Hepatocyte (in vitro differentiated cells): ENCODE results near the gene STON1. TPM values are rescaled to one million over a fixed set of nuclear protein-coding genes. Genes with fewer than 3 reads are reported as not detected.
"Not testable (repeated sequence)": the region's sequence is repeated elsewhere in the genome, so short reads cannot be mapped to it uniquely, and the experiment has no call there.

Experiments used
- DNase-seq: peaks from one replicate; pipeline ENCODE4 v3.0.0-alpha.2; 2016; ENCODE audit warnings: low spot score
- H2AFZ ChIP-seq: fragments of 200-600 bp; sonication (generic); 2 replicates; pipeline ENCODE4 v1.6.0; 2016; ENCODE audit warnings: antibody characterized with exemption, mild to moderate bottlenecking
- H3K27ac ChIP-seq: fragments of 200-600 bp; sonication (generic); 2 replicates; pipeline ENCODE4 v1.5.1; 2016; ENCODE audit warnings: mild to moderate bottlenecking
- H3K27me3 ChIP-seq: fragments of 200-600 bp; sonication (generic); 2 replicates; pipeline ENCODE4 v1.6.1; 2016
- H3K36me3 ChIP-seq: fragments of 200-600 bp; sonication (generic); replicated peaks from 2 replicates; pipeline ENCODE4 v1.5.1; 2016; ENCODE audit warnings: low read depth; ENCODE audit not compliant: insufficient read depth
- H3K4me1 ChIP-seq: fragments of 200-600 bp; sonication (generic); 2 replicates; pipeline ENCODE4 v1.5.1; 2016; ENCODE audit warnings: mild to moderate bottlenecking, moderate library complexity; ENCODE audit not compliant: insufficient read depth
- H3K4me2 ChIP-seq: fragments of 200-600 bp; sonication (generic); 2 replicates; pipeline ENCODE4 v1.6.0; 2016
- H3K4me3 ChIP-seq: fragments of 200-600 bp; sonication (generic); 2 replicates; pipeline ENCODE4 v1.5.1; 2016; ENCODE audit warnings: mild to moderate bottlenecking
- H3K79me2 ChIP-seq: fragments of 200-600 bp; sonication (generic); 2 replicates; pipeline ENCODE4 v1.6.0; 2017; ENCODE audit warnings: mild to moderate bottlenecking
- H3K9me2 ChIP-seq: fragments of 200-600 bp; sonication (generic); replicated peaks from 2 replicates; pipeline ENCODE4 v1.6.0; 2017; ENCODE audit warnings: mild to moderate bottlenecking; ENCODE audit not compliant: insufficient read depth
- H3K9me3 ChIP-seq: fragments of 200-600 bp; sonication (generic); 2 replicates; pipeline ENCODE4 v1.5.1; 2016; ENCODE audit warnings: low read depth, mild to moderate bottlenecking
- H4K20me1 ChIP-seq: fragments of 200-600 bp; sonication (generic); 2 replicates; pipeline ENCODE4 v1.6.0; 2016; ENCODE audit warnings: mild to moderate bottlenecking; ENCODE audit not compliant: insufficient read depth, poor library complexity, severe bottlenecking
- CTCF ChIP-seq: fragments of 200-600 bp; sonication (generic); IDR thresholded peaks from 2 replicates; pipeline ENCODE4 v1.5.1; 2016; ENCODE audit warnings: antibody characterized with exemption, mild to moderate bottlenecking; ENCODE audit not compliant: poor library complexity
- EZH2 ChIP-seq: fragments of 200-600 bp; sonication (generic); IDR thresholded peaks from 2 replicates; pipeline ENCODE4 v1.6.1; 2016; ENCODE audit warnings: antibody characterized with exemption, mild to moderate bottlenecking, borderline replicate concordance
- EZH2phosphoT487 ChIP-seq: fragments of 200-600 bp; sonication (generic); IDR thresholded peaks from one replicate; pipeline ENCODE4 v1.6.1; 2018; ENCODE audit warnings: antibody characterized with exemption, mild to moderate bottlenecking, low read depth, moderate library complexity; ENCODE audit not compliant: unreplicated experiment, severe bottlenecking
- WGBS: methylation state at CpG from one replicate; pipeline ENCODE4 v1.1.6; 2016; ENCODE audit warnings: low lambda C conversion rate; ENCODE audit errors: missing lambda C conversion rate; 5-methylcytosine and 5-hydroxymethylcytosine counted together
- polyA plus RNA-seq: library from polyadenylated mRNA; unstranded; fragments of >200 nt; fragmentation: Nextera tagmentation; extraction: Ambion mirVana; gene quantifications from 2 replicates; pipeline ENCODE4 v1.2.1, GENCODE V29; 2016
- total RNA-seq: library from RNA; depleted of rRNA; stranded (reverse); fragments of >200 nt; gene quantifications from 2 replicates; pipeline ENCODE4 v1.2.3, GENCODE V29; 2014

STON1 gene
- total and polyA plus RNA-seq, 2 experiments from 2014 or later: 12.2 to 22.0 TPM

GRCh38 chr2:48588745-48589144 is 58.8 kb downstream of the STON1 start:
- 90% methylated on average over 1 of the region's 1 CpG for WGBS
- no peak overlapping the region for H3K4me2 ChIP-seq
- H3K79me2 ChIP-seq: no peaks in the 10 kb centered on the region
- TF ChIP-seq EZH2phosphoT487 (no peak), CTCF (no peak)
- H2AFZ ChIP-seq: no peak overlapping the region
- H4K20me1 ChIP-seq: no peaks in the 10 kb centered on the region
- no peaks in the 10 kb centered on the region for H3K27me3 ChIP-seq
- no peak for DNase-seq
- H3K4me3 ChIP-seq: no peak overlapping the region
- H3K27ac ChIP-seq: no peak overlapping the region
- H3K36me3 ChIP-seq: no peaks in the 10 kb centered on the region
- H3K9me3 ChIP-seq: no peaks in the 10 kb centered on the region
- H3K9me2 ChIP-seq: no peaks in the 10 kb centered on the region
- no peaks in the 10 kb centered on the region for H3K4me1 ChIP-seq

- TF ChIP-seq EZH2 (no peak), EZH2phosphoT487 (no peak), CTCF (peak; percentile 83)
- 37% methylated on average over 5 of the region's 5 CpGs for WGBS
- Histone ChIP-seq H2AFZ (no peak overlapping the region), H3K9me2 (no peaks in the 10 kb centered on the region), H3K27me3 (no peaks in the 10 kb centered on the region), H3K4me3 (no peak overlapping the region), H3K4me1 (no peaks in the 10 kb centered on the region), H3K9me3 (no peaks in the 10 kb centered on the region), H3K79me2 (no peaks in the 10 kb centered on the region), H3K27ac (no peak overlapping the region), H4K20me1 (no peaks in the 10 kb centered on the region), H3K4me2 (no peak overlapping the region), H3K36me3 (no peaks in the 10 kb centered on the region)
- DNase-seq: peak; percentile 47
Measured at GRCh38 chr2:48589170-48589767, 59.3 kb downstream of the STON1 start.

- 65% methylated on average over 1 of the region's 1 CpG for WGBS
- Histone ChIP-seq H3K4me3 (no peak overlapping the region), H3K9me2 (no peaks in the 10 kb centered on the region), H4K20me1 (no peaks in the 10 kb centered on the region), H3K36me3 (no peaks in the 10 kb centered on the region), H3K27ac (no peak overlapping the region), H3K4me2 (no peak overlapping the region), H3K9me3 (no peaks in the 10 kb centered on the region), H3K27me3 (no peaks in the 10 kb centered on the region), H3K79me2 (no peaks in the 10 kb centered on the region), H3K4me1 (no peaks in the 10 kb centered on the region), H2AFZ (no peak overlapping the region)
- no peak for DNase-seq
- TF ChIP-seq EZH2phosphoT487 (no peak), CTCF (no peak), EZH2 (no peak)
Measured at GRCh38 chr2:48590017-48590416, 60.1 kb downstream of the STON1 start.

- no peaks in the 10 kb centered on the region for H3K36me3 ChIP-seq
- H3K9me2 ChIP-seq: no peaks in the 10 kb centered on the region
- H3K4me2 ChIP-seq: no peak overlapping the region
- no peaks in the 10 kb centered on the region for H3K79me2 ChIP-seq
- no peak overlapping the region for H3K27ac ChIP-seq
- TF ChIP-seq EZH2 (no peak), CTCF (no peak), EZH2phosphoT487 (no peak)
- H2AFZ ChIP-seq: no peak overlapping the region
- DNase-seq: no peak
- no peaks in the 10 kb centered on the region for H3K4me1 ChIP-seq
- H3K4me3 ChIP-seq: no peak overlapping the region
- no peaks in the 10 kb centered on the region for H3K9me3 ChIP-seq
- 97% methylated on average over 1 of the region's 2 CpGs for WGBS
- H3K27me3 ChIP-seq: no peaks in the 10 kb centered on the region
- no peaks in the 10 kb centered on the region for H4K20me1 ChIP-seq
Measured at GRCh38 chr2:48592067-48592466, 62.1 kb downstream of the STON1 start.

- not testable (repeated sequence) for H2AFZ ChIP-seq, H3K27ac ChIP-seq, H4K20me1 ChIP-seq, DNase-seq, H3K36me3 ChIP-seq, H3K4me3 ChIP-seq, H3K9me3 ChIP-seq, H3K4me2 ChIP-seq, H3K4me1 ChIP-seq, H3K79me2 ChIP-seq, H3K27me3 ChIP-seq, H3K9me2 ChIP-seq
- WGBS: 95% methylated on average over 7 of the region's 7 CpGs
Measured at GRCh38 chr2:48596751-48597150, 66.8 kb downstream of the STON1 start.
